Stimulated activated naive CD8-positive, alpha-beta T cell treated with anti-CD3 and anti-CD28 coated beads, Interleukin-15, amount 100 ng/mL, for 72 hours (primary cell): ENCODE measurements around the gene PTGIR.
A peak's percentile ranks its signal among the peaks of the same experiment; 100 is the strongest.

ENCODE experiments used
- ATAC-seq: fragments of 150-1000 bp; cut with Tn5 transposase; 2 replicates; pipeline ENCODE4 v1.10.0; 2021; ENCODE audit warnings: mild to moderate bottlenecking, moderate library complexity
- DNase-seq, 2 donors: peaks; one replicate each; pipeline ENCODE4 v3.0.0; 2021 to 2022
- H3K27ac Mint-ChIP-seq, 2 donors: one replicate each; pipeline ENCODE4 v1.8.0; 2022; ENCODE audit warnings: mild to moderate bottlenecking in 2 of 2, mixed read lengths in 2 of 2, moderate library complexity in 2 of 2
- H3K27me3 Mint-ChIP-seq: one replicate; pipeline ENCODE4 v1.8.0; 2022; ENCODE audit warnings: mixed read lengths
- H3K4me1 Mint-ChIP-seq: one replicate; pipeline ENCODE4 v1.8.0; 2022; ENCODE audit warnings: mild to moderate bottlenecking, mixed read lengths
- H3K4me3 Mint-ChIP-seq, 2 donors: one replicate each; pipeline ENCODE4 v1.8.0; 2022; ENCODE audit warnings: mild to moderate bottlenecking in 2 of 2, mixed read lengths in 2 of 2, moderate library complexity in 1 of 2
- H3K9me3 Mint-ChIP-seq, 2 donors: one replicate each; pipeline ENCODE4 v1.8.0; 2022; ENCODE audit warnings: mixed read lengths in 2 of 2

PTGIR gene

GRCh38 chr19:46574533-46574932 lies 50.4 kb downstream of the PTGIR start:
- no peaks in the 10 kb centered on the region for H3K9me3 Mint-ChIP-seq
- peak overlapping the region in 1 of 2 donors; percentile 0 for H3K4me3 Mint-ChIP-seq
- H3K27ac Mint-ChIP-seq, result no peak overlapping the region
- ATAC-seq (peak; percentile 57), DNase-seq (peak in 1 of 2 donors; percentile 18)
- H3K4me1 Mint-ChIP-seq, result peaks cover 30% of the 10 kb centered on the region
- H3K27me3 Mint-ChIP-seq, result peaks cover 10% of the 10 kb centered on the region

DNA sequence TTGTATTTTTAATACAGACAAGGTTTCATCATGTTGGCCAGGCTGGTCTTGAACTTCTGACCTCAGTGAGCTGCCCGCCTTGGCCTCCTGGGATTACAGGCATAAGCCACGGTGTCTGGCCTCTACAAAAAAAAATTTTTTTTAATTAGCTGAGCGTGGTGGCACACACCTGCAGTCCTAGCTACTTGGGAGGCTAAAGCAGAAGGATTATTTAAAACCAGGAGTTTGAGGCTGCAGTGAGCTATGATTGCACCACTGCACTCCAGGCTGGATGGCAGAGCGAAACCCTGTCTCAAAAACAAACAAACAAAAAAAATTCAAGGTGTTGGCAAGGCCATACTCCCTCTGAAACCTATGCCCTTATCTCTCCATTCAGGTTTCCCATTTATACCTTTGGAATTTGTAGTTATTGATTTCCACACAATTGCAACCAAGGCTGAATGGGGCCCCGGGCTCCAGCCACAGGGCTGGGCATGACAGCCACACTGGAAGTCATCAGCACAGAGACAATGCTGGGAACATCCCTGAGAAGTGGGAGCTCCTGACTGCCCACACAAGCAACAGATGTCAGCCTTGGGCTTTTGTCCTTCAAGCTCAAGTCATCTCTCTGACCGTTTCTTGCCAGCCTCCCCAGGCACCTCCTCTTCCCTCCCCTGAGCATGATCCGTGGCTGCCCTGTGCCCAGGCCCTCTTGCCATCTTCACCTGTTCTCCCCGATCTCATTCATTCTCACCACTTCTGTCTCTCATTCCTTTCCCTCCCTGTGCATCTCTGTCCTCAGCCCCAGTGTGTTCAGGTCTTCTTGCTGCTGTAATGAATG lies 51.0 kb downstream of the PTGIR start:
- DNase-seq (no peak), ATAC-seq (no peak)
- Mint-ChIP-seq H3K9me3 (no peaks in the 10 kb centered on the region), H3K27ac (no peak overlapping the region), H3K4me1 (peaks cover 25% of the 10 kb centered on the region), H3K4me3 (peak overlapping the region in 1 of 2 donors; percentile 0), H3K27me3 (peaks cover 10% of the 10 kb centered on the region)

DNA sequence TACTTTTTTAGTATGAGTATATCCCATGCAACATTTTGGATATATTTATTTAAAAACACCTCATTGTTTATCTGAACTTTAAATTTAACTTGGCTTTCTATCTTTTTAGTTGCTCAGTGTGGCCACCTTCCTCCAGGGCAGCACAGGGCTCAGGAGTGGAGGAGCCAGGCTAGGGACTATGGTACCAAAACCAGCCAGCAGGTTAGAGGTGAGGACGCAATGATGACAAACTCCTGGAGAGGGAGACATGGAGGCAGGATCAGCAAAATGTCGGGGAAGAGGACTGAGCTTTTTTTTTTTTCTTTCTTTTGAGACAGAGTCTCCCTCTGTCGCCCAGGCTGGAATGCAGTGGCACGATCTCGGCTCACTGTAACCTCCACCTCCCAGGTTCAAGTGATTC lies 53.4 kb downstream of the PTGIR start:
- DNase-seq (peak in 1 of 2 donors; percentile 22), ATAC-seq (peak; percentile 66)
- H3K4me3 Mint-ChIP-seq, result no peak overlapping the region

More for the DNA sequence above, 53.4 kb downstream of the PTGIR start:
- no peaks in the 10 kb centered on the region for H3K9me3 Mint-ChIP-seq
- peaks cover 10% of the 10 kb centered on the region for H3K27me3 Mint-ChIP-seq
- H3K4me1 Mint-ChIP-seq, result peaks cover 16% of the 10 kb centered on the region
- H3K27ac Mint-ChIP-seq, result no peak overlapping the region
